Neutrophil (primary cell): Measurements from ENCODE around the gene RBM45.

Source experiments
- H3K27ac ChIP-seq: fragments of 200-600 bp; sonication (generic); 2 replicates; pipeline ENCODE4 v1.5.1; 2016; ENCODE audit warnings: mild to moderate bottlenecking, moderate library complexity
- H3K27me3 ChIP-seq: fragments of 200-600 bp; sonication (generic); 2 replicates; pipeline ENCODE4 v1.6.0; 2016; ENCODE audit warnings: mild to moderate bottlenecking
- H3K36me3 ChIP-seq: fragments of 200-600 bp; sonication (generic); 2 replicates; pipeline ENCODE4 v1.5.1; 2017
- H3K4me1 ChIP-seq, 2 experiments: fragments of 200-600 bp in 1 of 2; sonication (generic) in 1 of 2; 1 replicate in 1 of 2; 2 replicates in 1 of 2; pipeline versions ENCODE4 v1.5.1 to v1.6.1; 2013 to 2016; ENCODE audit warnings: low read depth in 1 of 2, low read length in 1 of 2, mild to moderate bottlenecking in 1 of 2, moderate library complexity in 1 of 2; ENCODE audit not compliant: control insufficient read depth in 1 of 2, insufficient read depth in 1 of 2
- H3K4me3 ChIP-seq, 2 experiments: fragments of 200-600 bp in 1 of 2; sonication (generic) in 1 of 2; 1 replicate in 1 of 2; 2 replicates in 1 of 2; pipeline ENCODE4 v1.5.1; 2013 to 2016; ENCODE audit warnings: low read depth in 1 of 2, low read length in 1 of 2, mild to moderate bottlenecking in 1 of 2, moderate library complexity in 1 of 2
- H3K9me3 ChIP-seq: fragments of 200-600 bp; sonication (generic); 2 replicates; pipeline ENCODE4 v1.5.1; 2016
- CTCF ChIP-seq: fragments of 200-600 bp; sonication (generic); IDR thresholded peaks from 2 replicates; pipeline ENCODE4 v1.5.1; 2016; ENCODE audit warnings: antibody characterized with exemption

The RBM45 gene

GRCh38 chr2:178110681-178111080 lies 1.6 kb upstream of the RBM45 start:
- H3K4me3 ChIP-seq: no peak overlapping the region
- H3K27ac ChIP-seq: no peak overlapping the region
- H3K4me1 ChIP-seq: peaks cover 8 to 9% of the 10 kb centered on the region in 2 experiments
- no peaks in the 10 kb centered on the region for H3K9me3 ChIP-seq
- no peaks in the 10 kb centered on the region for H3K27me3 ChIP-seq
- H3K36me3 ChIP-seq: no peaks in the 10 kb centered on the region
- no peak for TF ChIP-seq CTCF

DNA sequence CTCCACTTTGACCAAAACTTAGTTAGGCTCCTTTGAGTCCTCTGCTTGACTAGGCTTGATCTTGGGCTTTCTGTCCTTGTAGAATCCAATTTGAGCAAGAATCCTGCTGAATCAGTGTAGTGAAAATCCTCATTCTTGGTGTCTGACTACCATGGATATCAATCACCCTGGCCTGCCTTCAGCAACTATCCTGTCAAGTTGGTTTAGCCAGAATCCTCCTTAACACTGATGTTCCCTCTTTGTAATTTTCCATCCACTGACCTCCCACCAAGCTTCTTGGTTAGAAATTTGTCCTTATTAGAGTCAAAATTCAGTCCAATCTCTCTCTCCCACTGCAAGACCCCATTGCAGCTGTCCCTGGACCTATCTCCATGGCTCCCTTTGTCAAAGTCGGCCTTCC lies 494 bp upstream of the RBM45 start:
- no peak overlapping the region for H3K4me3 ChIP-seq
- no peak overlapping the region for H3K27ac ChIP-seq
- TF ChIP-seq CTCF: no peak
- peaks cover 8 to 9% of the 10 kb centered on the region in 2 experiments for H3K4me1 ChIP-seq
- H3K9me3 ChIP-seq: no peaks in the 10 kb centered on the region
- no peaks in the 10 kb centered on the region for H3K36me3 ChIP-seq
- no peaks in the 10 kb centered on the region for H3K27me3 ChIP-seq

GRCh38 chr2:178114462-178114861 lies 2.2 kb downstream of the RBM45 start:
- Histone ChIP-seq H3K9me3 (no peaks in the 10 kb centered on the region), H3K4me3 (no peak overlapping the region), H3K27me3 (no peaks in the 10 kb centered on the region), H3K36me3 (peaks cover 8% of the 10 kb centered on the region), H3K27ac (no peak overlapping the region), H3K4me1 (peaks cover 8 to 9% of the 10 kb centered on the region in 2 experiments)
- no peak for TF ChIP-seq CTCF

GRCh38 chr2:178115271-178115670 lies 3.0 kb downstream of the RBM45 start:
- H3K27ac ChIP-seq: no peak overlapping the region
- H3K4me3 ChIP-seq: no peak overlapping the region
- H3K27me3 ChIP-seq: no peaks in the 10 kb centered on the region
- H3K4me1 ChIP-seq: peaks cover 8 to 9% of the 10 kb centered on the region in 2 experiments
- H3K9me3 ChIP-seq: no peaks in the 10 kb centered on the region
- no peak for TF ChIP-seq CTCF
- peaks cover 8% of the 10 kb centered on the region for H3K36me3 ChIP-seq

GRCh38 chr2:178117725-178118124 lies 5.5 kb downstream of the RBM45 start:
- no peak for TF ChIP-seq CTCF
- Histone ChIP-seq H3K9me3 (no peaks in the 10 kb centered on the region), H3K27ac (no peak overlapping the region), H3K4me1 (peaks cover 6 to 7% of the 10 kb centered on the region in 2 experiments), H3K27me3 (no peaks in the 10 kb centered on the region), H3K36me3 (peaks cover 12% of the 10 kb centered on the region), H3K4me3 (no peak overlapping the region)
